ENCODE data around the gene HOOK1.

The HOOK1 gene

GRCh38 chr1:59815892-59816291 is 1.1 kb downstream of the HOOK1 start:
- no peak for TF ChIP-seq EP300 (IDR thresholded peaks at IDR 0.05; ENCODE audit: borderline replicate concordance)
- TF ChIP-seq RAD21 (IDR thresholded peaks at IDR 0.05; ENCODE audit: low read depth): no peak
- TF ChIP-seq FOXM1 (IDR thresholded peaks at IDR 0.05; ENCODE audit: borderline replicate concordance, low read depth): no peak
- no peak for TF ChIP-seq TEAD4 (IDR thresholded peaks at IDR 0.05)
- no peak for TF ChIP-seq NFIC (IDR thresholded peaks at IDR 0.05)
- no peak for TF ChIP-seq CEBPB (IDR thresholded peaks at IDR 0.05)
- no peak for TF ChIP-seq ZBTB7A (IDR thresholded peaks at IDR 0.05; ENCODE audit: low read depth)
- TF ChIP-seq EGR1 (IDR thresholded peaks at IDR 0.05): no peak
- TF ChIP-seq MAX (IDR thresholded peaks at IDR 0.05): no peak
- TF ChIP-seq, protein P1, sequence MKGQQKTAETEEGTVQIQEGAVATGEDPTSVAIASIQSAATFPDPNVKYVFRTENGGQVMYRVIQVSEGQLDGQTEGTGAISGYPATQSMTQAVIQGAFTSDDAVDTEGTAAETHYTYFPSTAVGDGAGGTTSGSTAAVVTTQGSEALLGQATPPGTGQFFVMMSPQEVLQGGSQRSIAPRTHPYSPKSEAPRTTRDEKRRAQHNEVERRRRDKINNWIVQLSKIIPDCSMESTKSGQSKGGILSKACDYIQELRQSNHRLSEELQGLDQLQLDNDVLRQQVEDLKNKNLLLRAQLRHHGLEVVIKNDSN (IDR thresholded peaks at IDR 0.05): no peak
- no peak for TF ChIP-seq TCF12 (IDR thresholded peaks at IDR 0.05; ENCODE audit: low read depth)
- no peak for TF ChIP-seq REST (IDR thresholded peaks at IDR 0.05; ENCODE audit: low read depth)
- TF ChIP-seq TAF1 (IDR thresholded peaks at IDR 0.05; ENCODE audit: low read depth): no peak
- no peak for TF ChIP-seq CREB1 (IDR thresholded peaks at IDR 0.05; ENCODE audit: low read depth)
- TF ChIP-seq YY1 (IDR thresholded peaks at IDR 0.05; ENCODE audit: low read depth): no peak

DNA sequence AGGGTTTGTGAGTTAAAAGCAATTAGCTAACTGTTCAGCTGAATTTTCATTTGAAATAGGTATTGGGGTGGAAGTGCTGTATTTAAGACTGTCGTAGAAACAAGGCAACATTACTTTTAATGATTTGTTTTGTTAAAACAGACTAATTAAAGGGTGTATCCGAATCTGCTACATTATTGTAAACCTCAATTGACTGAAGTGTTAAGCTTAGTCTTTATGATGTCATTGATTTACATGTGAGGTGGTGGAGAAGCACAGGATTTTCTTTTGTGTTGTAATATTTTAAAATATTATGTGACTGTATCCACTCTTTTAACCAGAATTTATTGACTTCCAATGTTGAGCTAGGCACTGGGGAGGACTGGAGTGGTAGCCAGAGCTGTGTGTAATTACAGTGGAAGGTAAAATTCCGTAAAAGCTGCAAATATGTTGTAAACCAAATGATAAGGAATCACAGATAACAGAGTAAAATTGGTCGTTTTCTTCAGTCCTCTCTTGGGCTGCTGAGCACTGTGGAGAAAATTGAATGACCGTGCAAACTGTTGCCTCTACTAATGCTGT is 1.6 kb downstream of the HOOK1 start:
- no peak for TF ChIP-seq EP300 (IDR thresholded peaks at IDR 0.05; ENCODE audit: borderline replicate concordance)
- no peak for TF ChIP-seq ZBTB7A (IDR thresholded peaks at IDR 0.05; ENCODE audit: low read depth)
- TF ChIP-seq NFIC (IDR thresholded peaks at IDR 0.05): no peak
- TF ChIP-seq CEBPB (IDR thresholded peaks at IDR 0.05): no peak
- no peak for TF ChIP-seq RAD21 (IDR thresholded peaks at IDR 0.05; ENCODE audit: low read depth)
- TF ChIP-seq, protein P1 (IDR thresholded peaks at IDR 0.05): no peak
- no peak for TF ChIP-seq YY1 (IDR thresholded peaks at IDR 0.05; ENCODE audit: low read depth)
- TF ChIP-seq FOXM1 (IDR thresholded peaks at IDR 0.05; ENCODE audit: borderline replicate concordance, low read depth): no peak
- no peak for TF ChIP-seq EGR1 (IDR thresholded peaks at IDR 0.05)
- no peak for TF ChIP-seq MAX (IDR thresholded peaks at IDR 0.05)
- no peak for TF ChIP-seq REST (IDR thresholded peaks at IDR 0.05; ENCODE audit: low read depth)
- no peak for TF ChIP-seq TAF1 (IDR thresholded peaks at IDR 0.05; ENCODE audit: low read depth)
- TF ChIP-seq TCF12 (IDR thresholded peaks at IDR 0.05; ENCODE audit: low read depth): no peak
- TF ChIP-seq TEAD4 (IDR thresholded peaks at IDR 0.05): no peak
- no peak for TF ChIP-seq CREB1 (IDR thresholded peaks at IDR 0.05; ENCODE audit: low read depth)

DNA sequence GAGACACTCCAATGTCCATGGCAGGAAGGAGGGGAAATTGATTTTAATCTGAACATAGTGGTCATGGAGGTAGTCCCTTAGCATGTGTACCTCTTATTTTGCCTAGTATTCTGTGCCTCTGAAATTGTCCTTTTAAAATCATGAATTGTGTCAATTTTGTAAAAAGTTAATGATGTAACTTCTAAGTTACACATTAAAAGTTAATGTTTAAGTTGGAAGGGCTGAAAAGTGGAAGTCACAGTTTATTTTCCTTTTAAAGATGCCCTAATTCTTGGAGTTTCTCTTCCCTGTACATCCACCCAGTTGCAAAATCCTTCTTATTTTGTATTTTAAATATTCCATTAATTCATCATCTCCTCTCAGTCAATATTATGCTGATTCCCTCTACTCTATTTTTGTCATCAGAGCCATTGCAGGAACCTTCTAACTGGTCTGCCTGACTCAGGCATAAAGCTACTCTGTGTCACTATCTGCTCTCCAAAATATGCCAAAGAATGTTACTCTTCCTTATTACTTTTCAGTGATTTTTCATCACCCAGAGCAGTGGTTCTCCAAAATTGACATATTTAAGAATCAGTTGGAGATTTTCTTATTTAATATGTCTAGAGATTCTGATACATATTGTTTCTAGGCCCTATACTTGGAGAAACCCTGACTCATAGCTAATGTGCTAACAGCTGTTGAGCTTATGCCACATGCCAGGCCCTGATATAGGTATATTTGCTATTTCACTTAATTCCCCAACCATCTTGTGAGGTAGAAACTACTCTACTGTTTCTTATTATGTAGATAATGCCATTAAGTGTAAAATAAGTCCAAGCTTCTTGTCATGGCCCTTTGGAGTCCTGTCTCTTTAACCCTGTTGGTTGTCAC is 5.1 kb downstream of the HOOK1 start:
- no peak for TF ChIP-seq EGR1 (IDR thresholded peaks at IDR 0.05)
- TF ChIP-seq CEBPB (IDR thresholded peaks at IDR 0.05): no peak
- no peak for TF ChIP-seq MAX (IDR thresholded peaks at IDR 0.05)
- TF ChIP-seq TEAD4 (IDR thresholded peaks at IDR 0.05): no peak
- TF ChIP-seq NFIC (IDR thresholded peaks at IDR 0.05): no peak
- TF ChIP-seq TAF1 (IDR thresholded peaks at IDR 0.05; ENCODE audit: low read depth): no peak
- TF ChIP-seq EP300 (IDR thresholded peaks at IDR 0.05; ENCODE audit: borderline replicate concordance): no peak
- TF ChIP-seq ZBTB7A (IDR thresholded peaks at IDR 0.05; ENCODE audit: low read depth): no peak
- TF ChIP-seq FOXM1 (IDR thresholded peaks at IDR 0.05; ENCODE audit: borderline replicate concordance, low read depth): no peak
- no peak for TF ChIP-seq TCF12 (IDR thresholded peaks at IDR 0.05; ENCODE audit: low read depth)
- TF ChIP-seq, protein P1 (IDR thresholded peaks at IDR 0.05): no peak
- no peak for TF ChIP-seq CREB1 (IDR thresholded peaks at IDR 0.05; ENCODE audit: low read depth)
- TF ChIP-seq REST (IDR thresholded peaks at IDR 0.05; ENCODE audit: low read depth): no peak
- no peak for TF ChIP-seq YY1 (IDR thresholded peaks at IDR 0.05; ENCODE audit: low read depth)
- no peak for TF ChIP-seq RAD21 (IDR thresholded peaks at IDR 0.05; ENCODE audit: low read depth)
